AG09319 (cell line): ENCODE measurements around the gene CST3.
"Not testable (repeated sequence)": the region's sequence is repeated elsewhere in the genome, so short reads cannot be mapped to it uniquely, and the experiment has no call there.

Experiments
- DNase-seq: peaks from one replicate; pipeline ENCODE4 v3.0.0-alpha.2; 2010; ENCODE audit warnings: low read depth; ENCODE audit errors: extremely low read depth
- TF ChIP-seq, protein P1 (sequence below): IDR thresholded peaks from 2 replicates; pipeline ENCODE4 v1.5.1; 2011; ENCODE audit warnings: low read depth, mild to moderate bottlenecking, inconsistent platforms, low read length, moderate library complexity

The CST3 gene

DNA sequence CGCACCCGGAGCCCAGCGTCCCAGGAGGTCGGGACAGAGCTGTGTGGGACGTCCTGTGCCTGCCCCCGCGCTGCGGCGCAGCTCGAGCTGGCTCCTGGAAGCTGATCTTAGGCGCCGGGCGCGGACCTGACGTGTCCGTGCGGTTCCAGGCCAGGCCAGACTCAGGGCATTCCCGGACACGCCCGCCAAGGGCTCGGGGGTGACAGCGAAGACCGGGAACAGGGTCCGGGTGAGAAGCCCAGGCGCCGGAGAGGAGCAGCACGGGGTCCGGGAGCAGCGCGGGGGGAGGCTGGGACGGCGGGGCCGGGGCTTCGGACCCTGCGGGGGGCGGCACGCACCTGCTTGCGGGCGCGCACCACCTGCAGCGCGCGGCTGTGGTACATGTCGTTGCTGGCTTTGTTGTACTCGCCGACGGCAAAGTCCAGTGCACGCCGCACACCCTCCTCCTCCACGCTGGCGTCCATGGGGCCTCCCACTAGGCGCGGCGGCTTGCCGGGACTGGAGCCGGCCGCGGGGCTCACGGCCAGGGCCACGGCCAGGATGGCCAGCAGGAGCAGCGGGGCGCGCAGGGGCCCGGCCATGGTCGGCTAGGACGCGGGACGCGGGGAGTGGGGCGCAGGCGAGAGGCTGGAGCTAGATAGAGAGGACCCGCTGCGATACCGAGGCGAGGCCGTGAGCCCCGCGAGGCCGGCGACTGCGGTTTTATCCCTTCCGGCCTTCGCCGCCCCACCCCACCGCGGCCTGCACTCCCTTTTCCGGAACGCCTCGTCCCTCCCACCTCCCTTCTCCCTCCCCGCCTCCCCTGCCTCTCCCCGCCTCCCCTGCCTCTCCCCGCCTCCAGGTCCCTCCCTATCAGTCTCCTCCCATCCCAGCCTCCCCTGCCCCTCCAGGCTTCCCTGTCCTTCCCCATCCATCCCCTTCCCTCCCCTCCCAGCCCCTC, at the start of gene CST3:
Gene CST3 (minus strand): TSS at position 674 of the 940 bp plus-strand sequence. CDS start 93 bp downstream, at position 581.
- TF ChIP-seq, protein P1, sequence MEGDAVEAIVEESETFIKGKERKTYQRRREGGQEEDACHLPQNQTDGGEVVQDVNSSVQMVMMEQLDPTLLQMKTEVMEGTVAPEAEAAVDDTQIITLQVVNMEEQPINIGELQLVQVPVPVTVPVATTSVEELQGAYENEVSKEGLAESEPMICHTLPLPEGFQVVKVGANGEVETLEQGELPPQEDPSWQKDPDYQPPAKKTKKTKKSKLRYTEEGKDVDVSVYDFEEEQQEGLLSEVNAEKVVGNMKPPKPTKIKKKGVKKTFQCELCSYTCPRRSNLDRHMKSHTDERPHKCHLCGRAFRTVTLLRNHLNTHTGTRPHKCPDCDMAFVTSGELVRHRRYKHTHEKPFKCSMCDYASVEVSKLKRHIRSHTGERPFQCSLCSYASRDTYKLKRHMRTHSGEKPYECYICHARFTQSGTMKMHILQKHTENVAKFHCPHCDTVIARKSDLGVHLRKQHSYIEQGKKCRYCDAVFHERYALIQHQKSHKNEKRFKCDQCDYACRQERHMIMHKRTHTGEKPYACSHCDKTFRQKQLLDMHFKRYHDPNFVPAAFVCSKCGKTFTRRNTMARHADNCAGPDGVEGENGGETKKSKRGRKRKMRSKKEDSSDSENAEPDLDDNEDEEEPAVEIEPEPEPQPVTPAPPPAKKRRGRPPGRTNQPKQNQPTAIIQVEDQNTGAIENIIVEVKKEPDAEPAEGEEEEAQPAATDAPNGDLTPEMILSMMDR = no peak
- DNase-seq = peak; percentile 69

- no peak for DNase-seq
- TF ChIP-seq, protein P1 = no peak
Measured at GRCh38 chr20:23686046-23686750, 48.4 kb upstream of the CST3 start.

- DNase-seq = not testable (repeated sequence)
Measured at GRCh38 chr20:23685529-23685896, 47.8 kb upstream of the CST3 start.

- TF ChIP-seq, protein P1 = no peak
Measured at GRCh38 chr20:23684261-23684660, 46.5 kb upstream of the CST3 start.

DNA sequence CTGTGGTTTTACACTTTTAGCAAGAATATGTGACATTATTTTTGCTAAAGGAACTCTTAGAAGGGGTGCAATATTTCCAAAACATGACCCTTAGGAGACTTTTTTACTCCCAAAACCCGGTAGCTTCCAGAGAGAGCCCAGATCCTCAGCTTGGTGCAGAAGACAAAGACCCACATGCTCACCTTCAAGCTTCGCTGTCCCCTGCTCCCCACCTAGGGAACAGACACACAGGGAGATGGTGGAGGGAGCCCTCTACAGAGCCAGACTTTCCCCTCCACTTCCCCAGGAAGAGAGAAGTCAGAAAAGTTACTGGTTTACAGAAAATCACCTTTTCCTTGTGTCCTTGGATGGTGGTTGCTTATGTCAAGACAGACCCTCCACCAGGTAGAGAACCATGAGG, 46.1 kb upstream of the CST3 start:
- DNase-seq = no peak
- TF ChIP-seq, protein P1 = no peak

More at GRCh38 chr20:23684261-23684660, 46.5 kb upstream of the CST3 start:
- no peak for DNase-seq

GRCh38 chr20:23683281-23683680, 45.5 kb upstream of the CST3 start:
- TF ChIP-seq, protein P1 = no peak
- DNase-seq = no peak

GRCh38 chr20:23680146-23680545, 42.4 kb upstream of the CST3 start:
- no peak for DNase-seq
- TF ChIP-seq, protein P1 = no peak
